Activated naive CD8-positive, alpha-beta T cell treated with anti-CD3 and anti-CD28 coated beads, Interleukin-2, amount 10 ng/mL, durations not matched to agents 7 days and 5 days (primary cell): ENCODE data around the gene GLI3. TPM values are rescaled to one million over a fixed set of nuclear protein-coding genes. Genes with fewer than 3 reads are reported as not detected.

Experiments
- ATAC-seq: fragments of 150-1000 bp; cut with Tn5 transposase; one replicate; pipeline ENCODE4 v1.10.0; 2021; ENCODE audit warnings: low read depth, moderate library complexity
- POLR2A ChIA-PET: fragments of 350-600 bp; sonication (Branson Sonifier 250); formaldehyde crosslinking; loops from one replicate; lab custom pipeline; 2021; ENCODE audit warnings: antibody characterized with exemption; lab: Charles Lee
- DNase-seq: peaks from one replicate; pipeline ENCODE4 v3.0.0; 2021
- H3K27ac Mint-ChIP-seq: one replicate; pipeline ENCODE4 v1.8.0; 2022; ENCODE audit warnings: mild to moderate bottlenecking, mixed read lengths
- H3K27me3 Mint-ChIP-seq: one replicate; pipeline ENCODE4 v1.8.0; 2022; ENCODE audit warnings: mild to moderate bottlenecking, moderate library complexity, mixed read lengths
- H3K36me3 Mint-ChIP-seq: one replicate; pipeline ENCODE4 v1.8.0; 2021; ENCODE audit warnings: mild to moderate bottlenecking, mixed read lengths
- H3K4me1 Mint-ChIP-seq: one replicate; pipeline ENCODE4 v1.8.0; 2021; ENCODE audit warnings: mixed read lengths
- H3K4me3 Mint-ChIP-seq: one replicate; pipeline ENCODE4 v1.8.0; 2022; ENCODE audit warnings: mild to moderate bottlenecking, moderate library complexity, mixed read lengths
- H3K9me3 Mint-ChIP-seq: one replicate; pipeline ENCODE4 v1.8.0; 2021; ENCODE audit warnings: mixed read lengths
- total RNA-seq, 2 experiments: library from RNA; stranded (reverse); gene quantifications; one replicate each; pipeline ENCODE4 v1.2.3, GENCODE V29; 2021

Gene GLI3
- total RNA-seq, 2 experiments from 2014 or later, result 0.75 to 1.3 TPM

DNA sequence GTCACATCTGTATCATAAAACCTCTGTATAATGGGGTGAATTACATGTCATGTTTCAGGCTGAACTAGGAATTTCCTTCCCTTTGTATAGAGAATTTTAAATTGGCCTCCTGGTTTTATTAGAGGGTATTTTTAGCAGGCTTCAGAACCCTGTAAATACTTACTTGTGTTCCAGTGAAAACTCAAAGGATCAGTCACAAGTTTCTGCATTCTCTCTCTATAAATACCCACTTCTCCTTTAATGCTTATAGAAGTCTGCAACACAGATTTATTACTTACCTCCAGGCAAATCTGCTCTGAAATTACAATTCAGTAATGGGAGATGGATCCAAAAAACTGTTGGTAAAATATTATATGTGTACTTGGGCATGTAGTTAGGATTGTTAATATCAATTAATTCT, 161.6 kb downstream of the GLI3 start:
- H3K27me3 Mint-ChIP-seq, result no peaks in the 10 kb centered on the region
- no peak overlapping the region for H3K27ac Mint-ChIP-seq
- H3K36me3 Mint-ChIP-seq, result no peaks in the 10 kb centered on the region
- POLR2A ChIA-PET, result no interaction called here
- no peaks in the 10 kb centered on the region for H3K9me3 Mint-ChIP-seq
- no peak for ATAC-seq
- no peak overlapping the region for H3K4me3 Mint-ChIP-seq
- H3K4me1 Mint-ChIP-seq, result no peaks in the 10 kb centered on the region
- no peak for DNase-seq

DNA sequence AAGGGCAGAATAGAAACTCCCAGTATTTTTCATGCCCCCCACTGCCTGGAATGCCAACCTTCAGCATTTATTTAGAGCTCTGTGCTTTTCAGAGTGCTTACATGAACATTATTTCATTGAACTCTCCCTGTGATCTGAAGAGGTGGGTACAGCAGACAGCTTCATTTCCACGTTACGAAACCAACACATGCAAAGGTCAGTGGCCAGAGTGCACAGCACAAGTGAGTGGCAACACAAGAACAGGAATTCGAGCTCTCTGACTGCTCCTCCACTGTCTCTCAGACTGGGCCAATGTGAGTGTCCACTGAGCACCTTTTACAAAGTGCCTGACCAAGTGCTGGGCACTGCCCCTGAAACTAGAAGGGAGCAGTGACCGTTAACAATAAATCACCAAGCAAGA, 162.9 kb downstream of the GLI3 start:
- H3K9me3 Mint-ChIP-seq, result no peaks in the 10 kb centered on the region
- ATAC-seq, result no peak
- POLR2A ChIA-PET, result no interaction called here
- H3K4me1 Mint-ChIP-seq, result no peaks in the 10 kb centered on the region
- H3K27me3 Mint-ChIP-seq, result no peaks in the 10 kb centered on the region
- no peak overlapping the region for H3K27ac Mint-ChIP-seq
- H3K4me3 Mint-ChIP-seq, result no peak overlapping the region
- DNase-seq, result no peak
- no peaks in the 10 kb centered on the region for H3K36me3 Mint-ChIP-seq

- DNase-seq, result no peak
- H3K9me3 Mint-ChIP-seq, result no peaks in the 10 kb centered on the region
- H3K4me3 Mint-ChIP-seq, result no peak overlapping the region
- no peaks in the 10 kb centered on the region for H3K36me3 Mint-ChIP-seq
- POLR2A ChIA-PET, result no interaction called here
- no peak for ATAC-seq
- no peaks in the 10 kb centered on the region for H3K27me3 Mint-ChIP-seq
- no peaks in the 10 kb centered on the region for H3K4me1 Mint-ChIP-seq
- H3K27ac Mint-ChIP-seq, result no peak overlapping the region
Measured at GRCh38 chr7:42071372-42072261, 165.4 kb downstream of the GLI3 start.

DNA sequence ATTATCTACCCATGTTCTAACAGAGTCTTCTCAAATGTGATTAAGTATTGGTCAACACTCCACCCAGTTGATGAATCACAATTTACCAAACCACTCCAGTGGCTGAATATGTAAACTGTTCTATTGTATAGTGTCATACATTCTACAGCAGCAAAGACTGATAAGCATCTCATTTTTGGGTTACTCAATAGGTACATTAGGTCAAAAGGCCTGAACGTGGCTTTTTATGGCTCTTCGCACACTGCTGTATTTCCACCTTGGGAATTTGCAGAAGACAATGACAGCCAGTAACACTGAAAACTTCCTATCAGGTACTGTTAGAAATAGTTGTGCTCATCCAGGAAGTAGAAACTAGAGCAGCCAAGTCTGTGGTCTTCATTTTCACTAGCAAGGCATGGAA, 166.9 kb downstream of the GLI3 start:
- Mint-ChIP-seq H3K27me3 (peaks cover 2% of the 10 kb centered on the region), H3K4me1 (no peaks in the 10 kb centered on the region), H3K4me3 (no peak overlapping the region), H3K27ac (no peak overlapping the region), H3K9me3 (no peaks in the 10 kb centered on the region), H3K36me3 (no peaks in the 10 kb centered on the region)
- no peak for ATAC-seq
- POLR2A ChIA-PET, result no interaction called here
- DNase-seq, result no peak

GRCh38 chr7:42069590-42069989, 167.4 kb downstream of the GLI3 start:
- Mint-ChIP-seq H3K27me3 (peaks cover 4% of the 10 kb centered on the region), H3K4me1 (no peaks in the 10 kb centered on the region), H3K9me3 (no peaks in the 10 kb centered on the region), H3K36me3 (no peaks in the 10 kb centered on the region), H3K4me3 (no peak overlapping the region), H3K27ac (no peak overlapping the region)
- POLR2A ChIA-PET, result no interaction called here
- DNase-seq (no peak), ATAC-seq (no peak)

- Mint-ChIP-seq H3K4me3 (no peak overlapping the region), H3K27me3 (peaks cover 4% of the 10 kb centered on the region), H3K27ac (no peak overlapping the region), H3K9me3 (no peaks in the 10 kb centered on the region), H3K4me1 (no peaks in the 10 kb centered on the region), H3K36me3 (no peaks in the 10 kb centered on the region)
- ATAC-seq (no peak), DNase-seq (no peak)
- POLR2A ChIA-PET, result interaction anchor here (0.6 kb wide), 1 partner anchor 468 kb away, joined by 3 read pairs; no protein-coding TSS in a partner anchor
Measured at GRCh38 chr7:42068554-42069280, 168.3 kb downstream of the GLI3 start.

DNA sequence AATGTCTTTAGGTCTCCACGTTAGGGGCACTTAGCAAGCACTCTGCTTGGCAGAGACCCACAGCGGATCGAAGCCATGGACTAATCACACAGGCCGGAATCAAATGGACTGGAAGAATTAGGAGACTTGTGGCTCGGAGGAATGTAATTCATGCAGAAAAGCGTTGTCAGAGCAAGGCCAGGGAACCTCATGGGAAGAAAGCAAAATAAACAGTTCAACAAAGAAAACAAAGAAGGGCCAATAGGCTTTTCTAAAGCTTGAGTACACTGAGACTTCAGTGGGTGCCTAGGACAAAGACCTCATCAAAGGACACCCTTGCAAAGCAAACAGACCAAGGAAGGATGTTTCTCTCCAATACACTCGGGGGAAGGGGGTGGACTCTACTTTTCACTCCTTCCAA, 171.1 kb downstream of the GLI3 start:
- no peaks in the 10 kb centered on the region for H3K9me3 Mint-ChIP-seq
- ATAC-seq (no peak), DNase-seq (no peak)
- H3K27me3 Mint-ChIP-seq, result peaks cover 6% of the 10 kb centered on the region
- H3K4me1 Mint-ChIP-seq, result no peaks in the 10 kb centered on the region
- no peaks in the 10 kb centered on the region for H3K36me3 Mint-ChIP-seq
- POLR2A ChIA-PET, result no interaction called here
- H3K4me3 Mint-ChIP-seq, result no peak overlapping the region
- H3K27ac Mint-ChIP-seq, result no peak overlapping the region

DNA sequence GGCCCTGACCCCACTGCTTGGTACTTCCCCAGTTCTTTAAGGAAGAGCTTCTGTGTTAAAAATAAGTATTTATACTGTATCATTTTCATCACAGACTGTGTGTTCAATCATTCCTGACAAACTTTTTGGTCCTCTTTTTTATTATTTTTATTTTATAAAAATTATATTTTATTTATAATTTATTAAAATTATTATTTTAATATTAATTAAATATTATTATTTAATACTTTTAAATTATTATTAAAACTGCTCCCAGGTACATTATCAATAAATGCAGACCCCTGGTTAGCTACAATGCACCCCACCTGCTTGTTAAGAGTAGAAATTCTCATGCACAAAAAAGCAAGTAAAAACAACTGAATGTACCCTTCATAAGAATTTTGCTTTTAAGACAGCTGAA, 172.0 kb downstream of the GLI3 start:
- H3K4me1 Mint-ChIP-seq, result no peaks in the 10 kb centered on the region
- peaks cover 6% of the 10 kb centered on the region for H3K27me3 Mint-ChIP-seq
- no peak for ATAC-seq
- POLR2A ChIA-PET, result no interaction called here
- H3K4me3 Mint-ChIP-seq, result no peak overlapping the region
- H3K27ac Mint-ChIP-seq, result no peak overlapping the region
- no peak for DNase-seq
- no peaks in the 10 kb centered on the region for H3K36me3 Mint-ChIP-seq
- H3K9me3 Mint-ChIP-seq, result no peaks in the 10 kb centered on the region

GRCh38 chr7:42064534-42064933, 172.5 kb downstream of the GLI3 start:
- ATAC-seq, result no peak

GRCh38 chr7:42059275-42059674, 177.7 kb downstream of the GLI3 start:
- H3K27me3 Mint-ChIP-seq, result peaks cover 1% of the 10 kb centered on the region
- H3K4me1 Mint-ChIP-seq, result no peaks in the 10 kb centered on the region
- DNase-seq (no peak), ATAC-seq (no peak)
- no peaks in the 10 kb centered on the region for H3K9me3 Mint-ChIP-seq
- POLR2A ChIA-PET, result no interaction called here
- no peaks in the 10 kb centered on the region for H3K36me3 Mint-ChIP-seq
- no peak overlapping the region for H3K4me3 Mint-ChIP-seq
- no peak overlapping the region for H3K27ac Mint-ChIP-seq

More at GRCh38 chr7:42064534-42064933, 172.5 kb downstream of the GLI3 start:
- no peaks in the 10 kb centered on the region for H3K9me3 Mint-ChIP-seq
- no peaks in the 10 kb centered on the region for H3K4me1 Mint-ChIP-seq
- POLR2A ChIA-PET, result no interaction called here
- H3K27ac Mint-ChIP-seq, result no peak overlapping the region
- peaks cover 6% of the 10 kb centered on the region for H3K27me3 Mint-ChIP-seq
- H3K36me3 Mint-ChIP-seq, result no peaks in the 10 kb centered on the region
- no peak overlapping the region for H3K4me3 Mint-ChIP-seq
- no peak for DNase-seq

DNA sequence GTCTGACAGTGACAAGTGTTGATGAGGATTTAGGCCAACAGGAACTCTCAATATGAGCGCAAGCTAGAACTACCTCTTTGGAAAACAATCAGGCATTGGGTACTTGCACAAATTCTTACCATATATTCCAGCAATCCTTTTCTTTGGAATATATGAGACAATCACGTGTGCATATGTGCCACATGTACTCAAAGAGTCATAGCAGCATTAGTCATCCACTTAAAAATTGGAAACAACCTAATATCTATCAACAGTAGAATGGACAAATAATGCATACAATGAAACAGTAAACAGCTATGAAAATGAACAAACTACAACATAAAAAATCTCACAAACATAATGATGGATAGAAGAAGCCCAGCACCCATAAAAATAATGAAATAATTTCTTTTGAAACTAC, 179.7 kb downstream of the GLI3 start:
- no peaks in the 10 kb centered on the region for H3K4me1 Mint-ChIP-seq
- no peaks in the 10 kb centered on the region for H3K9me3 Mint-ChIP-seq
- no peak overlapping the region for H3K27ac Mint-ChIP-seq
- no peak for ATAC-seq
- DNase-seq, result no peak
- POLR2A ChIA-PET, result no interaction called here
- no peak overlapping the region for H3K4me3 Mint-ChIP-seq
- no peaks in the 10 kb centered on the region for H3K36me3 Mint-ChIP-seq
- peaks cover 1% of the 10 kb centered on the region for H3K27me3 Mint-ChIP-seq

DNA sequence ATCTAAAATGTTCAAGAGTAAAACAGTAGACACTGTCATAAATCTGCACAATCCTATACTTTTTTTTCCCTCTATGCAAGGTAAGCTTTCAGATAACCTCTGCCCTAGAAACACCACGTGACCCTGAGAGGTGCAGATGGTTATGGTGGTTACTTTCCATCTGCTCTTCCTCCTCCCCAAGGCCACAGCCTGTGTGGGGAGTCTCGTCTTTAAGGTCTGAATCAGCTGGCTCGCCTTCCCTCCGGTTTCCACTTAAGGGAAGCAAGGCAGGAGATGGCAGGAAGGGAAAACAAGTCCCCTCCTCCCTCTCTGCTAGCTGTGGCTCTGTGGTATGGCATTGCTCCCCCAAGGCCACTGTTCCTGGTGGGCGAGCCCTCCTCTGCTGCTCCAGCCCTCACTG, 181.8 kb downstream of the GLI3 start:
- Mint-ChIP-seq H3K27ac (no peak overlapping the region), H3K4me1 (no peaks in the 10 kb centered on the region), H3K27me3 (peaks cover 3% of the 10 kb centered on the region), H3K4me3 (no peak overlapping the region), H3K36me3 (no peaks in the 10 kb centered on the region), H3K9me3 (no peaks in the 10 kb centered on the region)
- POLR2A ChIA-PET, result no interaction called here
- ATAC-seq (no peak), DNase-seq (no peak)

DNA sequence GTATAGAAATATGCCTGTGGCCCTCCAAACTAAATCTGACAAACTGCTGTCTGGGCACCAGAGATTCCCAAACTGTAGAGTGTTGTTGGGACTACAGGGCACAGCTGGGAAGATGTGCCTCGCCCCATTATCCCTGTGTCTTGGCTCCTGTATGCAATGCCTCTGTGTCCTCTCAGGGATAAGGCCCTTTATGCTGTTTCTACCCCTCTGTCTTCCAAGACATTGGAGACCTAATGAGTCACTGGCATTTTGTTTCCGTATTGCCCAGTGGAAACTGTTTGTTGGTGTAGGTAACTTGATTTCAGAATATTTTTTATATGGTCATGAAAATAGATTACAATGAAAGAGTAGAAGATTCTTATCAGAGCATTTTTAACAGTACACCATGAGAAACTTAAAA, 183.2 kb downstream of the GLI3 start:
- H3K36me3 Mint-ChIP-seq, result no peaks in the 10 kb centered on the region
- POLR2A ChIA-PET, result no interaction called here
- no peaks in the 10 kb centered on the region for H3K4me1 Mint-ChIP-seq
- ATAC-seq (no peak), DNase-seq (no peak)
- H3K9me3 Mint-ChIP-seq, result no peaks in the 10 kb centered on the region
- peaks cover 3% of the 10 kb centered on the region for H3K27me3 Mint-ChIP-seq
- no peak overlapping the region for H3K4me3 Mint-ChIP-seq
- H3K27ac Mint-ChIP-seq, result no peak overlapping the region

DNA sequence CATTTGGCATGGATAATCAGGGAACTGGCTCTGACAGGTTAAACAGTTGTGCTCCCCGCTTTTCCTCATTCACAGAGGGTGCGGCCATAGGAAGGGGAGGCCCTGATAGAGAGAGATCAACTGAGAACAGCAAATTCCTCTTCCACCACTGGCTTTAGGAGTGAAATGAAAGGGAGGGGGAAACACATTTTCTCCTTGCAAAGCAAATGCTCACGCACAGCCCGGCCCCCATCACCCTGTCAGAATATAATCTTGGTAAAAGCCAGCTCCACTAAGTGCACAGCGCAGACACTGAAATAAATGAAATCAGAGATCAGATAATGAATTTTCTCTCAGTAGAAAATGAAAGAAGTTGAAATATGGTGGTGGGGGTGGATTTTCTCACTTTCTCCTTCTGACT, 187.2 kb downstream of the GLI3 start:
- Mint-ChIP-seq H3K9me3 (no peaks in the 10 kb centered on the region), H3K4me1 (no peaks in the 10 kb centered on the region), H3K27me3 (peaks cover 6% of the 10 kb centered on the region), H3K4me3 (no peak overlapping the region), H3K27ac (no peak overlapping the region), H3K36me3 (no peaks in the 10 kb centered on the region)
- POLR2A ChIA-PET, result no interaction called here
- DNase-seq, result no peak
- ATAC-seq, result no peak
